Activated T-helper 1 cell treated with Interleukin-2 at 50 U/mL for 16 hours (primary cell): Measurements from ENCODE around the gene LPP.

ENCODE experiments used
- DNase-seq: peaks from one replicate; pipeline ENCODE4 v3.0.0-alpha.2; 2020; ENCODE audit warnings: low read depth

Gene LPP

GRCh38 chr3:188135271-188135670, 18.7 kb upstream of the LPP start:
- no peak for DNase-seq

GRCh38 chr3:188137051-188137450, 16.9 kb upstream of the LPP start:
- no peak for DNase-seq

DNA sequence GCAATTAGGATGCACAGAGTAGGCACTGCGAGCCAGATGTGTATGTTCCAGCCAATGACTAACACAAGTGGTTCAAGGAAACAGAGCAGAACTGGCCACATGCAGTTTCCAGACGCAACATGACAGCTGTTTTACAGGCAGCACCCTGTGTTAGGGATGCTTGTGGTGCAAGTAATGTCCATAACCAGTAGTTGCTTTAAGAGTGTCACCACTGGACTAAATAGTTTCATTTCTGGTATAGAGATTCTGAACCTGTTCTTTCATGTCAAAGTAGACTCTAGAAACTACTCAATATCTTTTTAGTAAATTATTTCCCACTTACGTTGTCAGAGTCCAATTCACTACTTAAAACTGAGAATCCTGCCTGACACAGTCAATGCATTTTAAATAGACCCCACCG, 14.5 kb upstream of the LPP start:
- DNase-seq = no peak

- DNase-seq = no peak
Observed at GRCh38 chr3:188146219-188146618, 7.7 kb upstream of the LPP start.

- DNase-seq = no peak
Observed at GRCh38 chr3:188147782-188148181, 6.2 kb upstream of the LPP start.

DNA sequence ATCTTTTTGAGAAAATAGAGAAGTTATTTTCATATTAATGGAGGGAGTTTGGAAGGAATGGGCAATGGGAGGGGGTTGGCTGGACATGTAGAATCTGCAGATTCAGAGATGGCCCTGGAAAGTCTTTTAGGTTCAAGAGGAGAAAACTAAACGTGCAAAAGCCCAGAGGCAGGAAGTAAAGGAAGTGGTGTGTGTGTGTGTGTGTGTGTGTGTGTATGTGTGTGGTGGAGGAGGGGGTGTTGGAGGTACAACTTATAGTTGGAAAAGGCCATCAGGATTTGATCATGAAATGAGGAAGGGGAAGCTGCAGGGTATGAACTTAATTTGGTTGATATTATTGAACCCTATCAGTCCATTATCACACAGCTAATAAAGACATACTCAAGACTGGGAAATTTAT, 5.6 kb upstream of the LPP start:
- DNase-seq = no peak

- no peak for DNase-seq
Observed at GRCh38 chr3:188149587-188149986, 4.4 kb upstream of the LPP start.

DNA sequence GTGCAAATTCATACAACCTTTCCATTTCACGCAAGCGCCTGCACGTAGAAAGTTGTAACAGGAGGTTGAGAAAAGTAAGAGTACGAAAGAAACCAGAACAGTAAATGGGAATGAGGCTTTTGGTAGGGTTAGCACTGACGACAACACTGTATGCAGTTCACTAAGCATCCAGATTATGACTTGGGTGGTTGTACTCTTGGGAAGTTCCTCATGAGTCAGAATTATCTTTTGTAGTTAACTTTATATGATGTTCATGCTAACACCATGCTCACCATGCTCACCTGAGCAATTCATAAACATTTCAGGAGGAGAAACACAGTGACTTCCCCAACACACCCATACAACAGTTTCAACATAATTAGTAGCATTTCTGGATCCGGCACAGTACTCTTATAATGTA, 3.0 kb upstream of the LPP start:
- no peak for DNase-seq

GRCh38 chr3:188151438-188151837, 2.5 kb upstream of the LPP start:
- DNase-seq = no peak

DNA sequence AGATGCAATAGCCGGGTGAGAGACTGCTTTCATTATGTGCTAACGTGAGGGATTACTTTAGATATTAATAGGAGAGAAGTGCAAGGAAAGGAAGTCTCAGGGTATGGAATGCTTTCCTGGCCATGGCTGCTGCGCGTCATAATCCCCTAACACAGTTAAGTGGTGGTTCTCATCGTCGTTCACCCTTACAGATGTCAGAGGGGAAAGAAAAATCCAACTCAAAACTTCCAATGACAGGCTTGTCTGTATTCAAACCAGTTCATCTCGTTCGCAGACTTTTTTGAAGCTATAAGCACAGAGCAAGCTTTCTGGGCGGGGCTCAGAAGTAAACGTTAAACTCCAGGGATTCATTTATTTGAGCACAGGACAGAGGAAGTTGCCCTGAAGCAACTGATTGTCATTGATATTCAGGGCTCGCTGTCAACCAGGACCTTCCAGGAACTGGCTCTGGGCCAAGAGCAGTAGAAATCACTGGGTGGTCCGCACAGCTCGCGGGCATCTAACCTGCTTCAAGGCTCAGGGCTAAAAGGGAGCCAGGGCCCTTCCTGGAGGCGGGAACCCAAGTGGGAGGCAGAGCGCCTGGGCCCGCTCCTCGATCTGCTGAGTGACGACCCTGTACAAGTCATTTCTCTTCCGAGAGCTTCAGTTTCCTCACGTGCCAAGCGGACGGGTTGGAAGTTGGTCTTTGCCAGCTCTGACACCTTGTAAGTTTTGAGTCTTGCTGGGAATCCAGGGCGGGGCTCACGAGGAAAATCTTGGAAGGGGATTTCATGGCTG, 1.1 kb upstream of the LPP start:
- no peak for DNase-seq

DNA sequence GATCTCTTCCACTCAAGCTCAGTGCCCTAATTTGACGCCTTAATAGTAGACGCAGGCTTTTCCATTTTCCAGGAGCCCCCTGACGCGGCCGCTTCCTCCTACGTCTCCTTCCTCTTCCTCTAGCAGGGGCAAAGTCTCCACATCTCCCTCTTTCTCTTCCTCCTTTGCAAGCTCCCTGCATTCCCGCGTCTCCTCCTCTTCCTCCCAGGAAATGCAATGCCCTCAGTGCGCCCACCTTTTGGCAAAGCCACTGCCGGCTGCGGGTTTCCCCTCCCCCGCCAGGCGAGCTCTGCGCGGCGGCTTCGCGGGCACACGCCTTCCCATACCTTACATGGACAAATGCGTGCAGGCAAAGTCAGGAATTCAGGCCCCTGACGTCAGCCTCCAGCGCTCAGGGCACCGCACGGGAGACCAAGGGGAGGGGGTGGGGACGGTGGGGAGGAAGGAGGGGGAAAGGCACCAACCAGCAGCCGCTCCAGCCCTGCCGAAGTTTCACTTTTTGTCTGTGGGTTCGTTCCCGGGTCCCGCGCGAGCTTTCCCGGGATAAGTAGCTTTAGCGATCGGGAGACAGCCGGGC, 432 bp upstream of the LPP start:
- DNase-seq = peak; percentile 13

DNA sequence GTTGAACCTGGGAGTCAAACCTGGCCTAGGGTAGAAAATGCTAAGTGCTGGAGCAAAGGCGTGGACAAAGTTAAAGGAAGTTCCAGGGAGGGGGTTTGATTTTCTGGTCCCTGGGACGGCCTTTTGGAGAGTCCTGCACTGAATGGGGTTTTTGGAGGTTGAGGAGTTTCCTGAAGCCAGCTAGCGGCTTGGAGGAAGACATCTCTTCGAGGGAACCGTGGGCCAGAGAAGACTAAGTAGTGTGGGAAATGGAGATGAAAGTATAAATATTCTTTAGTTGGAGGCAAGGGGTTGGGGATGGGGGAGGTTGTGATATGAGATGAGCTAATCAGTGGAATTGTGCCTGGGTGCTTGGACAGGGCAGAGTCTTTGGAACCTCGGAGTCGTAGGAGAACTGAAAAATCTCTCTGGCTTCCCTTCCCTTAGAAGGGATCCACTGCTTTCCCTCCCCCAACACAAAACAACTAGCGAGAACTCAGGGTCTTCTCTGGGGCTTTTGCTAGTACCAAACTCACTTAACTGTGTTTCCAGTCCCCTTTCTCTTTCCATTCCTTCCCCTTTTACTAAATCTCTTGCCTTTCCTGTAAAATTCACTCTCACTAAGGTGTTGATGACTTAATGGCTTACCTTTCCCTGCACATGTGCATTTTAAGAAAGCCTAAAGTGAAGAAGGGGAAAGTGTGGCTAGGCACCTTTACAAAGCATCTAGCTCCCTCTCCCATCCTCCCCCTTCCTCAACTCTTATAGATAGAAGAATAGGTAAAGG, 1.0 kb downstream of the LPP start:
- DNase-seq = no peak

DNA sequence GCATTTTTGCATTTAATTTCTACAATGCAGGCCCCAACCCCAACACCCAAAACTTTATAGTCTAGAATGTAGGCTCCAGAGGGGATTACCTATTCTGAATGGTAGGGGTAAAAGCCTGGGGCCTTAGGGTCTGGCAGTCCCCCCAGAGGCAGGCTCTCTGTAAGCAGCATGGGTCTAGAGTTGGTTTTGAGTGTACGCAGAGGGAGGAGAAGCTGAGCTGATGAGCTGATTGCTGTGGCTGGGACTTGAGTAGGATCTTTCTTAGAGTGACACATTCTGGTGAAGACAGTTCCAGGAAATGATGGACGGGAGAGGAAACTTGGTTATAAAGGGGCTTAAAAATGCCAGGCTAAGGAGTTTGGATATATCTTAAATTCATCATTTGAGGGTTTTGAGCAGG, 2.1 kb downstream of the LPP start:
- no peak for DNase-seq

GRCh38 chr3:188157407-188157806, 3.5 kb downstream of the LPP start:
- DNase-seq = no peak

DNA sequence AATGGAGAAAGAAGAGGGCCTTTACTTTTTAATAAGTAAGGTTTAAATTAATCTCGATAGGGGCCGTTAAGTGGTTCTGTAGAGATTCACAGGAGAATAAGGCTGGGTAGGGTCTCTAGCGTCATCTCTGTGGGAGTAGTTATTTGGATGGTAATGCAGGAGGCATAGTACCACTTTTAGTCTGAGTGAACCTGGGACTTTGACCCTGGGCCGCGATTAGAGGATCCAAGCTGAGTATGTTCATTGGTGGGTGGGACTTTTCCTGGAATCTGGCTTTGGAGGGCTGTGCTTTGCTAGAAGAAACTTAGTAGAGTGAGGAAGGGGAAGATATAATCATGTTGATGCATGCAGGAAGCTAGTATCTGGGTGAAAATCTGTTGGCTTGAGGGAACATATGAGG, 4.0 kb downstream of the LPP start:
- no peak for DNase-seq

DNA sequence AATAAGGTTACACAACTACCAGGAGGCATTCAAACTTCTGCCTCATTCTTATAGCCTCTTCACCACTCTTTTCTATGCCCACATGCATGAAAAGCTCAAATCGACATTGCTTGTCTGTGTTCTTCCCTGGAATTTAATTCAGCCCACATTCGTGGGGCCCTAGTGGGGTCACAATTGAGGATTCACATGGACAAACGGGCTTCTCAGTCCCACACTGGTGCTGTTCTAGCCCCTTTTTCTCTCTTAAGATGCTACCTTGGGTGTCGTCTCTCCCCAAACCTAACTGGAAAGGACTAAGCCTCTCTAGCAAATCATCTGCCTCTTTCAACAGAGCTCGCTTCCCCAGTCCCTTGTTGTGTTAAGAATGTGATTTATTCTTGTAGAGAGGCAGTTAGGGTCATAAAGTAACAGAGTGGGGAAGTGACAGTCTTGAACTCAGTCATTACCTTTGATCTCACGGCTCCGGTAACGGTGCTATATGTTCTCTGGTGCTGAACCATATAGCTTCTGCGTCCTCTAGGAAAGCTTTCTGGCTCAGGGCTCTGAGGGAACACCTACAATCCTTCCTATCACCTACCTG, 4.9 kb downstream of the LPP start:
- DNase-seq = no peak

- no peak for DNase-seq
Observed at GRCh38 chr3:188160751-188161150, 6.8 kb downstream of the LPP start.

DNA sequence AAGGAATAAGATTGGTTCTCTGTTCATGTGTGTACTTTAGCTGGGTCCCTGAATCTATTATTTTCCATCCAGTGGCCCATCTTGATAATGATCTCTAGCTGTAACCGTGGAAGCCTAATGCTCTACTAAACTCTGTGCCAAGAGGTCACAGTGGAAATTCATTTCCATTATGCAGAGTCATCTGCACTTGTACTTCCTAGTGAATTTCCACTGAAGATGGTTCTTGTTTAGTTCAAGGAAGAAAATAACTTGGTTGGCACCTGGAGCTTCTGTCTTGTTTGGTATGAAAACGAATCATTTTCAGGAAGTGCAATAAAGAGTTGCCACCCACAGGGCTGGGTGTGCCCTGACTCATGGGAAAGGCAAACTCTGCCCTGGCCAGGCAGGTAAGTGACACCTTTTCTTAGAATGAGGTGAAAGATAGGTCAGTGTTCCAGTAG, 10.3 kb downstream of the LPP start:
- DNase-seq = no peak

DNA sequence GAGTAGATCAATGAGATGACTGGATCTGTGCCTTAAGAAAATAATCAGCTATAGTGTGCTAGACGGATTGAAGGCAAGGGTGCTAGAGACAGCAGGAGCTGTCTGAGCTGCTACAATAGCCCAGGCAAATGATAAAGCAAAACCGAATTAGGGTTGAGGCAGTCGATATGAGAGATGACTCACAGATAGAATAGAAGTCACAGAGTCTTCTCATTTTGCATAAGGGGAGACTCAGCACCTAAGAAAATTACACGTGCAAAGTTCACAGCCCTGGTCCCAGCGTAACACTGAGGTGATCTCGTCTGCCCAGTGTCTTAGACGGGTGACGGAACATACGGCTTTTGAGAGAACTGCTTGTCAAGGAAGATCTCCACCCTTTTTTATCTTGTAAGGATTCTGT, 11.6 kb downstream of the LPP start:
- no peak for DNase-seq

- no peak for DNase-seq
Observed at GRCh38 chr3:188166441-188166840, 12.5 kb downstream of the LPP start.

DNA sequence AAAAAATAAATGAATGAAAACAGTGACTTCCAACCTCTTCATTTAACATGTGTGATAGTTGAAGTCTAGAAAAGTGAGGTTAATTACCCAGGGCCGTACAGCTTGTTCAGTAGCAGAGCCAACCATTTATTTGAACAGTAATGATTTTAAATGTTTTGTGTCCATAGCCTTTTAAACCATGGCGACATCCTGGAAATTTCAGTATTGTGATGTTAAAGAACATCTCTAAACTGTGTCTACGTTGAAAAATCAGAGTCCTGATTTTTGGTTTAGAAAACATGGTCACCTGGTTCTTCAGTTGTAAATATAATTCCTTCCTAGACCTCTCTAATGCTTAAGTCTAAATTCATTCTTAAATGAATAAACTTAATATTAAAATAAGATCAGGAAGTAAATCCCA, 14.2 kb downstream of the LPP start:
- no peak for DNase-seq

DNA sequence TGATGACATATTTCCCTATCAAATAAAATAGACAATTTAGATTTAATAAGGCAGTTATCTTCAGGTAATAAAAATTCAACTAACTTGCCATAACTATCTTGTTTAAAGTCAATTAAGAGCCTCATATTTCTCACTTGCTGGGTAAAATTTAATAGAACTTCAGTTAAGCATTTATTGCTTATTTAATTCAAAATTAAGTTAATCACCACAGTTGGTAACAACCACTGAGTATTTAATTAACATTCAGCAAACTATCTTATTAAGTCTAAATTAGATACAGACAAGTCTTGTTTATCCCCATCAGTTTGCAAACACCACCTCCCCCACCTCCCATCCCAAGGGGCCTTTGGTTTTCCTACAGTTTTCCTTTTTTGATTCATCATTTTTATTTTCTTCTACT, 14.7 kb downstream of the LPP start:
- DNase-seq = no peak
